ENCODE results near the gene MOCS2.
"Not testable (repeated sequence)": the region's sequence is repeated elsewhere in the genome, so short reads cannot be mapped to it uniquely, and the experiment has no call there.

The MOCS2 gene

GRCh38 chr5:53109443-53110127 is at the start of gene MOCS2:
TSS of gene MOCS2 (minus strand) at chr5:53109757. CDS start at chr5:53107174, 2,583 bp downstream.
- peak; percentile 88 for DNase-seq (ENCODE audit: low spot score)

- DNase-seq (ENCODE audit: low spot score) = no peak
These were observed 42.3 kb upstream of the MOCS2 start for GRCh38 chr5:53151713-53152458.

- DNase-seq (ENCODE audit: low spot score) = no peak
These were observed 23.5 kb upstream of the MOCS2 start for GRCh38 chr5:53133020-53133419.

GRCh38 chr5:53130266-53130665 is 20.7 kb upstream of the MOCS2 start:
- DNase-seq (ENCODE audit: low spot score) = no peak

GRCh38 chr5:53128481-53128880 is 18.9 kb upstream of the MOCS2 start:
- DNase-seq (ENCODE audit: low spot score) = no peak

- DNase-seq (ENCODE audit: low spot score) = no peak
These were observed 17.6 kb upstream of the MOCS2 start for GRCh38 chr5:53127107-53127506.

- no peak for DNase-seq (ENCODE audit: low spot score)
These were observed 17.0 kb upstream of the MOCS2 start for GRCh38 chr5:53126521-53126920.

- no peak for DNase-seq (ENCODE audit: low spot score)
These were observed 14.1 kb upstream of the MOCS2 start for GRCh38 chr5:53123702-53124101.

- DNase-seq (ENCODE audit: low spot score) = no peak
These were observed 10.6 kb upstream of the MOCS2 start for GRCh38 chr5:53120165-53120564.

GRCh38 chr5:53118879-53119278 is 9.3 kb upstream of the MOCS2 start:
- DNase-seq (ENCODE audit: low spot score) = no peak

- no peak for DNase-seq (ENCODE audit: low spot score)
These were observed 7.0 kb upstream of the MOCS2 start for GRCh38 chr5:53116597-53116996.

GRCh38 chr5:53114988-53115387 is 5.4 kb upstream of the MOCS2 start:
- no peak for DNase-seq (ENCODE audit: low spot score)

- no peak for DNase-seq (ENCODE audit: low spot score)
These were observed 4.4 kb upstream of the MOCS2 start for GRCh38 chr5:53113947-53114346.

GRCh38 chr5:53112909-53113308 is 3.4 kb upstream of the MOCS2 start:
- DNase-seq (ENCODE audit: low spot score) = no peak

GRCh38 chr5:53112307-53112706 is 2.8 kb upstream of the MOCS2 start:
- DNase-seq (ENCODE audit: low spot score) = not testable (repeated sequence)

- no peak for DNase-seq (ENCODE audit: low spot score)
These were observed 1.6 kb upstream of the MOCS2 start for GRCh38 chr5:53111139-53111538.

- DNase-seq (ENCODE audit: low spot score) = no peak
These were observed 599 bp upstream of the MOCS2 start for GRCh38 chr5:53110156-53110555.

- DNase-seq (ENCODE audit: low spot score) = no peak
These were observed 508 bp downstream of the MOCS2 start for GRCh38 chr5:53109056-53109442.

- DNase-seq (ENCODE audit: low spot score) = no peak
These were observed 3.8 kb downstream of the MOCS2 start for GRCh38 chr5:53105611-53106300.

GRCh38 chr5:53100606-53101005 is 9.0 kb downstream of the MOCS2 start:
- no peak for DNase-seq (ENCODE audit: low spot score)

- DNase-seq (ENCODE audit: low spot score) = no peak
These were observed 10.0 kb downstream of the MOCS2 start for GRCh38 chr5:53099546-53099945.

GRCh38 chr5:53095931-53096525 is 13.5 kb downstream of the MOCS2 start:
- peak; percentile 69 for DNase-seq (ENCODE audit: low spot score)

GRCh38 chr5:53095217-53095616 is 14.3 kb downstream of the MOCS2 start:
- no peak for DNase-seq (ENCODE audit: low spot score)

Measured in hematopoietic multipotent progenitor cell treated with erythropoietin and hydrocortisone succinate and interleukin-3 and kit ligand, for 17 days (in vitro differentiated cells).